Measurements from ENCODE around the gene ALPP.
"Not testable (repeated sequence)": the region's sequence is repeated elsewhere in the genome, so short reads cannot be mapped to it uniquely, and the experiment has no call there.

DNA sequence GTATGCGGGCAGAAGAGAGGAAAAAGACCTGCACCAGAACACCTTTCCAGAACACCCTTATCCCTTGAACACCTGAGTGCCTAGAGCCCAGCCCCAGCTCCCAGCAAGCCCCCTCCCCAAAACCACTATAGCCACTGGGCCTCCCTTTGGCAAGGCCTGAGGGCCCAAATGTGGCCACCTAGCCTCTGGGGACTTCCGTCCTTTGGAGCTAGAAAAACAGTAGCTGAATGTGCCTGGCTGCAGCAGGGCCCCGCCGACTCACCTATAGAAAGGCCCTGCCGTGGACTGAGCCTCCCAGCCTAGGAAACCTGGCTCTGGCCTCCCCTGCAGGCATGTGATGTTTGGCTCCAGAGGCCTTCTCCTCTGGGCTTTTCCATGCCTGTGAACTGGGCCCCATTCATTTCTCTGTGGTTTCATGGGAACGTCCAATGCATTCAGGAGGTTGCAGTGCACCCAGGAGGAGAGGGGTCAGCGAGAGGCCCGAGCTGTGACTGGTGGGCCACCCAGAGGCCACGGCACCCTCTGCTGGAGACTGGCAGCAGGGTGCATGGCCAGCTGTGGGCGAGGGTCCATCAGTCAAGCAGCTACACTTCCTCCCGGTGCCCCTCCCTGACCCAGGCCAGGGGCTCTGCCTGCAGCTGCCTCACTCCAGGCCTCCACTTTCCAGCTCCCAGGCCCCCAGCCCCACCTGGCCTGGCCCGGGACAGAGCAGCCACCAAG, 15.3 kb upstream of the ALPP start:
- TF ChIP-seq, protein P1, sequence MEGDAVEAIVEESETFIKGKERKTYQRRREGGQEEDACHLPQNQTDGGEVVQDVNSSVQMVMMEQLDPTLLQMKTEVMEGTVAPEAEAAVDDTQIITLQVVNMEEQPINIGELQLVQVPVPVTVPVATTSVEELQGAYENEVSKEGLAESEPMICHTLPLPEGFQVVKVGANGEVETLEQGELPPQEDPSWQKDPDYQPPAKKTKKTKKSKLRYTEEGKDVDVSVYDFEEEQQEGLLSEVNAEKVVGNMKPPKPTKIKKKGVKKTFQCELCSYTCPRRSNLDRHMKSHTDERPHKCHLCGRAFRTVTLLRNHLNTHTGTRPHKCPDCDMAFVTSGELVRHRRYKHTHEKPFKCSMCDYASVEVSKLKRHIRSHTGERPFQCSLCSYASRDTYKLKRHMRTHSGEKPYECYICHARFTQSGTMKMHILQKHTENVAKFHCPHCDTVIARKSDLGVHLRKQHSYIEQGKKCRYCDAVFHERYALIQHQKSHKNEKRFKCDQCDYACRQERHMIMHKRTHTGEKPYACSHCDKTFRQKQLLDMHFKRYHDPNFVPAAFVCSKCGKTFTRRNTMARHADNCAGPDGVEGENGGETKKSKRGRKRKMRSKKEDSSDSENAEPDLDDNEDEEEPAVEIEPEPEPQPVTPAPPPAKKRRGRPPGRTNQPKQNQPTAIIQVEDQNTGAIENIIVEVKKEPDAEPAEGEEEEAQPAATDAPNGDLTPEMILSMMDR (IDR thresholded peaks at IDR 0.05): not testable (repeated sequence)
- not testable (repeated sequence) for TF ChIP-seq POLR2A (IDR thresholded peaks at IDR 0.05)

All from testis (tissue), 2 donors.